Neuronal stem cell (in vitro differentiated cells): ENCODE results near the gene CASP8.

ENCODE experiments used
- DNase-seq: peaks from one replicate; pipeline ENCODE4 v3.0.0-alpha.2; 2013; ENCODE audit warnings: low spot score
- H2AFZ ChIP-seq: one replicate; pipeline ENCODE4 v1.6.1; 2013; ENCODE audit warnings: mild to moderate bottlenecking, low read length, inconsistent platforms
- H2AK5ac ChIP-seq: 2 replicates; pipeline ENCODE4 v1.6.1; 2013; ENCODE audit warnings: low read depth, mild to moderate bottlenecking, inconsistent platforms, low read length, moderate library complexity, mixed read lengths
- H2BK120ac ChIP-seq: 2 replicates; pipeline ENCODE4 v1.6.1; 2013; ENCODE audit warnings: low read depth, mild to moderate bottlenecking, inconsistent platforms, low read length, moderate library complexity, mixed read lengths
- H2BK12ac ChIP-seq: one replicate; pipeline ENCODE4 v1.6.1; 2013; ENCODE audit warnings: low read length, inconsistent platforms
- H2BK15ac ChIP-seq: 2 replicates; pipeline ENCODE4 v1.6.1; 2013; ENCODE audit warnings: mild to moderate bottlenecking, low read length, inconsistent platforms, mixed read lengths
- H2BK5ac ChIP-seq: one replicate; pipeline ENCODE4 v1.6.1; 2013; ENCODE audit warnings: inconsistent platforms, mild to moderate bottlenecking, low read length, moderate library complexity
- H3K14ac ChIP-seq: one replicate; pipeline ENCODE4 v1.6.1; 2013; ENCODE audit warnings: low read length, inconsistent platforms
- H3K18ac ChIP-seq: 2 replicates; pipeline ENCODE4 v1.6.1; 2013; ENCODE audit warnings: low read length, inconsistent platforms
- H3K23ac ChIP-seq: 2 replicates; pipeline ENCODE4 v1.6.1; 2013; ENCODE audit warnings: low read depth, mild to moderate bottlenecking, mixed read lengths, low read length, inconsistent platforms; ENCODE audit not compliant: poor library complexity
- H3K27ac ChIP-seq: replicated peaks from 3 replicates; pipeline ENCODE4 v1.5.1; 2013; ENCODE audit warnings: low read length, inconsistent platforms
- H3K27me3 ChIP-seq, 3 experiments: 2 replicates each; pipeline ENCODE4 v1.6.1; 2013; ENCODE audit warnings: low read length in 3 of 3, mild to moderate bottlenecking in 2 of 3, inconsistent platforms in 1 of 3, low read depth in 1 of 3, mixed read lengths in 1 of 3, moderate library complexity in 1 of 3; ENCODE audit not compliant: control insufficient read depth in 3 of 3, insufficient read depth in 3 of 3
- H3K36me3 ChIP-seq, 2 donors: replicated peaks in 1 of 2; 2 replicates each; pipeline ENCODE4 v1.6.1; 2013; ENCODE audit warnings: low read length in 2 of 2; ENCODE audit not compliant: control insufficient read depth in 2 of 2, insufficient read depth in 2 of 2
- H3K4ac ChIP-seq: 2 replicates; pipeline ENCODE4 v1.6.1; 2013; ENCODE audit warnings: inconsistent platforms, mild to moderate bottlenecking, low read length, moderate library complexity
- H3K4me1 ChIP-seq, 2 donors: 1 replicate in 1 of 2; 2 replicates in 1 of 2; pipeline ENCODE4 v1.6.1; 2013; ENCODE audit warnings: low read length in 2 of 2, low read depth in 1 of 2; ENCODE audit not compliant: control insufficient read depth in 2 of 2, insufficient read depth in 1 of 2
- H3K4me2 ChIP-seq: one replicate; pipeline ENCODE4 v1.6.1; 2013; ENCODE audit warnings: mild to moderate bottlenecking, low read length, inconsistent platforms; ENCODE audit not compliant: insufficient read depth, poor library complexity, severe bottlenecking
- H3K4me3 ChIP-seq, 2 donors: 2 replicates each; pipeline ENCODE4 v1.5.1; 2013; ENCODE audit warnings: low read length in 2 of 2, mild to moderate bottlenecking in 2 of 2, inconsistent platforms in 1 of 2, moderate library complexity in 1 of 2
- H3K79me1 ChIP-seq: one replicate; pipeline ENCODE4 v1.6.1; 2013; ENCODE audit warnings: low read depth, mild to moderate bottlenecking, inconsistent platforms, low read length, moderate library complexity
- H3K9ac ChIP-seq: one replicate; pipeline ENCODE4 v1.6.1; 2013; ENCODE audit warnings: mild to moderate bottlenecking, low read depth, low read length, inconsistent platforms; ENCODE audit not compliant: poor library complexity
- H3K9me3 ChIP-seq, 2 donors: replicated peaks in 1 of 2; 2 replicates each; pipeline versions ENCODE3 to v1.6.1; 2013; ENCODE audit warnings: low read length in 2 of 2, mild to moderate bottlenecking in 2 of 2, inconsistent platforms in 1 of 2, low read depth in 1 of 2, mixed read lengths in 1 of 2, moderate library complexity in 1 of 2; ENCODE audit not compliant: control insufficient read depth in 2 of 2, insufficient read depth in 1 of 2
- H4K8ac ChIP-seq: one replicate; pipeline ENCODE4 v1.6.1; 2013; ENCODE audit warnings: low read depth, mild to moderate bottlenecking, inconsistent platforms, low read length, moderate library complexity
- H4K91ac ChIP-seq: one replicate; pipeline ENCODE4 v1.6.1; 2013; ENCODE audit warnings: low read length, low read depth, mild to moderate bottlenecking, inconsistent platforms; ENCODE audit not compliant: poor library complexity
- WGBS, 2 donors: extraction: QIAGEN DNeasy Blood & Tissue Kit; methylation state at CpG; one replicate each; pipeline ENCODE4 v1.1.7; 2013; ENCODE audit warnings: missing lambda C conversion rate in 2 of 2, mixed read lengths in 1 of 2; ENCODE audit not compliant: insufficient read length in 2 of 2, insufficient replicate concordance in 1 of 2; ENCODE audit errors: extremely low coverage in 2 of 2; 5-methylcytosine and 5-hydroxymethylcytosine counted together

CASP8 gene

DNA sequence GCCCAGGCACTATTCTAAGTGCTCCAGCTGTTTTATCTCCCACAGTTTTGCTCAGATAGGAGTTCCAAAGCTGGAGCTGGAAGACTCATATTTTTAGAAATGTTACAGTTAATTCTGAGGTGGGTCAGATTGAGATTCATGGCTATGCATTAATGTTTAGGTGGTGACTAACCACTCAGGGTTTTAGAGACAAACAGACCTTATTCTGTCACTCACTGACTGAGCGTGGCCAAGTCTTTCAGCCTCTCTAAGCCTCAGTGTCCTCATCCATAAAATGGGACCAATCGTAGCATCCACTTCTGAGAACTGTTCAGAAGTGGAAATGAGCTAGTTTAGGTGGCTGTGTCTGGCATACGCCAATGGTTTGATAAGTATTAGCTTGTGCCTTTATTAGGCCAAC lies 4.3 kb upstream of the CASP8 start:
- WGBS, 2 donors: no CpG with 5 or more reads among the region's 3 CpGs
- Histone ChIP-seq H2BK12ac (no peak overlapping the region), H3K36me3 (no peaks in the 10 kb centered on the region), H2AFZ (no peak overlapping the region), H3K27me3 (no peaks in the 10 kb centered on the region), H3K4me1 (peaks cover 6 to 10% of the 10 kb centered on the region in 2 donors), H2BK5ac (no peak overlapping the region), H3K79me1 (no peaks in the 10 kb centered on the region), H3K4me3 (no peak overlapping the region), H3K9ac (no peak overlapping the region), H3K4me2 (no peak overlapping the region), H3K14ac (no peak overlapping the region), H2BK120ac (no peak overlapping the region), H4K8ac (no peak overlapping the region), H3K4ac (no peak overlapping the region), H2BK15ac (no peak overlapping the region), H2AK5ac (no peak overlapping the region), H4K91ac (no peak overlapping the region), H3K27ac (no peak overlapping the region), H3K23ac (no peak overlapping the region), H3K9me3 (no peaks in the 10 kb centered on the region), H3K18ac (no peak overlapping the region)
- DNase-seq: no peak

DNA sequence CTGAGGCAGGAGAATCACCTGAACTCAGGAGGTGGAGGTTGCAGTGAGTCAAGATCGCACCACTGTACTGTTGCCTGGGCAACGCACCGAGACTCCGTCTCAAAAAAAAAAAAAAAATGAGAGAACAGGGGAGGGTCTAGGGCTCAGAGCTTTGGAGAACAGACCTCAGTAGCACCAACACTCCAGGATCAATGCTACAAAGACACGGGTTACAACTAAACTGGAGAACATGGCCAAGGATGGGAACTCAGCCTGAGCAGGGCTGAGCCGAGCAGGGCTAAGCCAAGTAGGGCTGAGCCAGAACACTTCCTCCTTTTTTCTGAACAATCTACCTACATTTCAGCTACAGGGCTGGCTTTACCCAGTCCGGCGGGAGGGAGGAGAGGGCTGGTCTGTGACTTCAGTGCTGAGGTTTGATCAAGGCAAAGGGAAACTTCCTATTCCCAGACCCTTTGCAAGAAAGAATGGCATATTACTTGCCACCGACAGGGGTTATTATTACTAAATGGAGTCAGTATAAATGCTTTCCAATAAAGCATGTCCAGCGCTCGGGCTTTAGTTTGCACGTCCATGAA lies 2.9 kb upstream of the CASP8 start:
- Histone ChIP-seq H3K36me3 (no peaks in the 10 kb centered on the region), H3K4me3 (peak overlapping the region in 1 of 2 donors; percentile 56), H3K18ac (no peak overlapping the region), H2BK15ac (no peak overlapping the region), H3K27me3 (no peaks in the 10 kb centered on the region), H3K4me1 (peaks cover 6 to 10% of the 10 kb centered on the region in 2 donors), H2AFZ (peak overlapping the region; percentile 91), H3K14ac (no peak overlapping the region), H3K27ac (no peak overlapping the region), H3K23ac (no peak overlapping the region), H4K91ac (no peak overlapping the region), H2BK120ac (no peak overlapping the region), H2BK12ac (no peak overlapping the region), H4K8ac (no peak overlapping the region), H2AK5ac (no peak overlapping the region), H3K79me1 (no peaks in the 10 kb centered on the region), H2BK5ac (no peak overlapping the region), H3K4ac (no peak overlapping the region), H3K4me2 (no peak overlapping the region), H3K9me3 (no peaks in the 10 kb centered on the region), H3K9ac (no peak overlapping the region)
- no peak for DNase-seq
- no CpG with 5 or more reads among the region's 12 CpGs for WGBS, 2 donors

DNA sequence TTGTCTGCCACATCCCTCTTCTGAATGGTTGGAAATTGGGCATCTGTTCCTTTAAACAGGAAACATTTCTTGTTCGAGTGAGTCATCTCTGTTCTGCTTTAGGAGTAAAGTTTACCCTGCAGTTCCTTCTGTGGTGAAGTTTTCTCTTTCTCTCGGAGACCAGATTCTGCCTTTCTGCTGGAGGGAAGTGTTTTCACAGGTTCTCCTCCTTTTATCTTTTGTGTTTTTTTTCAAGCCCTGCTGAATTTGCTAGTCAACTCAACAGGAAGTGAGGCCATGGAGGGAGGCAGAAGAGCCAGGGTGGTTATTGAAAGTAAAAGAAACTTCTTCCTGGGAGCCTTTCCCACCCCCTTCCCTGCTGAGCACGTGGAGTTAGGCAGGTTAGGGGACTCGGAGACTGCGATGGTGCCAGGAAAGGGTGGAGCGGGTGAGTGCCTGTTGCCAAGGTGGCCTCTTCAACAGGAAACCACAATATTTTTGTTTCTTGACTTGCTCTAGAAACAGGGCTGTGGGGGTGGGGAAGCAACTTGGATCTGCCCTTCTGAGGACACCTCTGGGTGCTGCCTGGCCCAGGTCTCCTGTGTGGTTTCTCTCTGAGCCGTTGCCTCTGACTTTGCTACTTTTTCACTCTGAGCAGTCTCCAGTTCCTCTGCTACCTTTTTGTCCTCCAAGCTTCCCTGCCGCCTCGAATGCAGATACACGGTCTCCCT lies 2.2 kb upstream of the CASP8 start:
- DNase-seq: no peak
- H2AFZ ChIP-seq: peak overlapping the region; percentile 91
- no peak overlapping the region for H2AK5ac ChIP-seq
- H3K79me1 ChIP-seq: no peaks in the 10 kb centered on the region
- H4K8ac ChIP-seq: peak overlapping the region; percentile 44
- H2BK12ac ChIP-seq: no peak overlapping the region
- no peak overlapping the region for H3K23ac ChIP-seq
- no peak overlapping the region for H3K4ac ChIP-seq
- no peaks in the 10 kb centered on the region for H3K9me3 ChIP-seq
- H2BK5ac ChIP-seq: no peak overlapping the region
- no peaks in the 10 kb centered on the region for H3K36me3 ChIP-seq
- no peak overlapping the region for H4K91ac ChIP-seq
- no peak overlapping the region for H3K14ac ChIP-seq
- H3K4me3 ChIP-seq: peak overlapping the region in 1 of 2 donors; percentile 56
- peak overlapping the region; percentile 33 for H2BK120ac ChIP-seq
- no CpG with 5 or more reads among the region's 10 CpGs for WGBS, 2 donors
- peak overlapping the region; percentile 88 for H3K18ac ChIP-seq
- no peak overlapping the region for H3K27ac ChIP-seq
- H3K4me1 ChIP-seq: peaks cover 6 to 10% of the 10 kb centered on the region in 2 donors
- no peaks in the 10 kb centered on the region for H3K27me3 ChIP-seq
- no peak overlapping the region for H3K4me2 ChIP-seq
- H3K9ac ChIP-seq: no peak overlapping the region
- H2BK15ac ChIP-seq: peak overlapping the region; percentile 29

DNA sequence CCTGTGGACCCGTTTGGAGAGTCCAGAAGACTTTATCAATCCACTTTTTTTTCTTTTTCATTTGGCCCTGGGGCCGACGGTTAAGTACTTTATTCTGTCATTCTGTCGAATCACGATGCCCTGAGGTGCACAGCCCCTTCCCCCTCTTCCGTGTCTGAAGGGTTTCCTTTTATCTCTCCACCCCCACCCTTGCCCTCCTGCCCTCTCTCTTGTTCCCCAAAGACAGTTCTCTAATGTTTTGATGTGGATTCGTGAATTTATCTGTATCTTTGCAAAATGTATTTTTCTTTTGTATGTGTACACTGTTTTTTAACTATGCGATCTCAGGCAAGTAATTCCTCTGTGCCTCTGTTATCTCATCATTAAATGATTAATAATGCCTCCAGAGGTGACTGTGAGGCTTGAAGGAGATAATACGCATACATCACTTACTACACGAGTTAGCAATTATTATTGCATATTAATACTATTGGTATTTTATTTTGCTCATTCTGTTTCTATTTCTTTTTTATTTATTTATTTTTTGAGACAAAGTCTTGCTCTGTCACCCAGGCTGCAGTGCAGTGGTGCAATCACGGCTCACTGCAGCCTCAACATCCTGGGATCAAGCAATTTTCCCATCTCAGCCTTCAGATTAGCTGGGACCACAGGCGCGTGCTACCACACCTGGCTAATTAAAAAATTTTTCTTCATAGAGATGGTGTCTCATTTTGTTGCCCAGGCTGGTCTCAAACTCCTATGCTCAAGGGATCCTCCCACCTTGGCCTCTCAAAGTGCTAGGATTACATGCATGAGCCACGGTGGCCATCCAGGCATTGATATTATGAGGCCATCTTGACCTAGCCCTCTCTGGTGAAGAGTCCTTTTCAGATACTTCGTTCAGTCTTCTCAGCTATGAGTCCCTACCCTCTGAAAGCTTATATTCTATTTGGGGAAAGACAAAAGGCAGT lies 1.4 kb upstream of the CASP8 start:
- H3K36me3 ChIP-seq: no peaks in the 10 kb centered on the region
- no peaks in the 10 kb centered on the region for H3K79me1 ChIP-seq
- no peak overlapping the region for H4K91ac ChIP-seq
- no peak overlapping the region for H3K4ac ChIP-seq
- no peak overlapping the region for H4K8ac ChIP-seq
- no peak overlapping the region for H3K14ac ChIP-seq
- peak overlapping the region; percentile 91 for H2AFZ ChIP-seq
- H2BK15ac ChIP-seq: no peak overlapping the region
- H3K4me3 ChIP-seq: peak overlapping the region in 1 of 2 donors; percentile 56
- DNase-seq: no peak
- H3K9ac ChIP-seq: no peak overlapping the region
- H2BK5ac ChIP-seq: no peak overlapping the region
- H3K18ac ChIP-seq: no peak overlapping the region
- no peak overlapping the region for H3K4me2 ChIP-seq
- no peak overlapping the region for H3K23ac ChIP-seq
- no CpG with 5 or more reads among the region's 15 CpGs for WGBS, 2 donors
- H2AK5ac ChIP-seq: no peak overlapping the region
- H3K27me3 ChIP-seq: no peaks in the 10 kb centered on the region
- peaks cover 9 to 10% of the 10 kb centered on the region in 2 donors for H3K4me1 ChIP-seq
- H2BK120ac ChIP-seq: no peak overlapping the region
- no peak overlapping the region for H2BK12ac ChIP-seq
- H3K9me3 ChIP-seq: no peaks in the 10 kb centered on the region
- H3K27ac ChIP-seq: no peak overlapping the region
